ENCODE measurements around the gene SBNO1.
"Not testable (repeated sequence)": the region's sequence is repeated elsewhere in the genome, so short reads cannot be mapped to it uniquely, and the experiment has no call there.

The SBNO1 gene

GRCh38 chr12:123388951-123389559, 24.4 kb upstream of the SBNO1 start:
- peak in 1 of 2 donors; percentile 2 for DNase-seq (ENCODE audit: low read depth in 2 of 2)

- DNase-seq (ENCODE audit: low read depth in 2 of 2), result peak; percentile 36 to 73
Measured at GRCh38 chr12:123388177-123388950, 23.7 kb upstream of the SBNO1 start.

- DNase-seq (ENCODE audit: low read depth in 2 of 2), result no peak
Measured at GRCh38 chr12:123387508-123388176, 23.0 kb upstream of the SBNO1 start.

GRCh38 chr12:123385536-123385935, 20.9 kb upstream of the SBNO1 start:
- not testable (repeated sequence) for DNase-seq (ENCODE audit: low read depth in 2 of 2)

GRCh38 chr12:123384994-123385376, 20.3 kb upstream of the SBNO1 start:
- DNase-seq (ENCODE audit: low read depth in 2 of 2), result no peak

GRCh38 chr12:123384318-123384993, 19.8 kb upstream of the SBNO1 start:
- peak in 1 of 2 donors; percentile 6 for DNase-seq (ENCODE audit: low read depth in 2 of 2)

- DNase-seq (ENCODE audit: low read depth in 2 of 2), result no peak
Measured at GRCh38 chr12:123382684-123383083, 18.0 kb upstream of the SBNO1 start.

- DNase-seq (ENCODE audit: low read depth in 2 of 2), result no peak
Measured at GRCh38 chr12:123379391-123379790, 14.7 kb upstream of the SBNO1 start.

- DNase-seq (ENCODE audit: low read depth in 2 of 2), result not testable (repeated sequence)
Measured at GRCh38 chr12:123372415-123372814, 7.8 kb upstream of the SBNO1 start.

- not testable (repeated sequence) for DNase-seq (ENCODE audit: low read depth in 2 of 2)
Measured at GRCh38 chr12:123371667-123372368, 7.2 kb upstream of the SBNO1 start.

- DNase-seq (ENCODE audit: low read depth in 2 of 2), result no peak
Measured at GRCh38 chr12:123369229-123369628, 4.6 kb upstream of the SBNO1 start.

- not testable (repeated sequence) for DNase-seq (ENCODE audit: low read depth in 2 of 2)
Measured at GRCh38 chr12:123368431-123368830, 3.8 kb upstream of the SBNO1 start.

GRCh38 chr12:123367511-123367910, 2.9 kb upstream of the SBNO1 start:
- no peak for DNase-seq (ENCODE audit: low read depth in 2 of 2)

GRCh38 chr12:123365025-123365917, 624 bp upstream of the SBNO1 start:
- DNase-seq (ENCODE audit: low read depth in 2 of 2), result peak; percentile 97 to 98

GRCh38 chr12:123363740-123364531, 711 bp downstream of the SBNO1 start:
- DNase-seq (ENCODE audit: low read depth in 2 of 2), result peak in 1 of 2 donors; percentile 25

GRCh38 chr12:123363390-123363739, 1.3 kb downstream of the SBNO1 start:
- no peak for DNase-seq (ENCODE audit: low read depth in 2 of 2)

GRCh38 chr12:123358035-123358434, 6.6 kb downstream of the SBNO1 start:
- no peak for DNase-seq (ENCODE audit: low read depth in 2 of 2)

- DNase-seq (ENCODE audit: low read depth in 2 of 2), result no peak
Measured at GRCh38 chr12:123356159-123356670, 8.4 kb downstream of the SBNO1 start.

GRCh38 chr12:123354600-123354999, 10.0 kb downstream of the SBNO1 start:
- no peak for DNase-seq (ENCODE audit: low read depth in 2 of 2)

- DNase-seq (ENCODE audit: low read depth in 2 of 2), result no peak
Measured at GRCh38 chr12:123351349-123351748, 13.3 kb downstream of the SBNO1 start.

Data from stimulated activated CD8-positive, alpha-beta memory T cell treated with anti-CD3 and anti-CD28 coated beads, Interleukin-7, amount 100 ng/mL, for 4 hours (primary cell).